CD8-positive, alpha-beta memory T cell (primary cell): Measurements from ENCODE around the gene ABLIM3. TPM values are rescaled to one million over a fixed set of nuclear protein-coding genes. Genes with fewer than 3 reads are reported as not detected.

Experiments used
- CTCF ChIA-PET: fragments of 350-600 bp; sonication (Branson Sonifier 250); formaldehyde crosslinking; loops from one replicate; lab custom pipeline; 2021; ENCODE audit warnings: antibody characterized with exemption; lab: Charles Lee
- POLR2A ChIA-PET: fragments of 350-600 bp; sonication (Branson Sonifier 250); formaldehyde crosslinking; loops from one replicate; lab custom pipeline; 2021; ENCODE audit warnings: antibody characterized with exemption; lab: Charles Lee
- DNase-seq, 5 donors: peaks; one replicate each; pipeline versions ENCODE4 v3.0.0 to v3.0.0-alpha.2; 2020 to 2022; ENCODE audit warnings: mixed read lengths in 1 of 5
- H3K27ac ChIP-seq: one replicate; pipeline ENCODE4 v1.7.0; 2013; ENCODE audit warnings: low read depth, mild to moderate bottlenecking, low read length, moderate library complexity
- H3K27me3 ChIP-seq: 2 replicates; pipeline ENCODE4 v1.7.0; 2013; ENCODE audit warnings: low read length, mild to moderate bottlenecking; ENCODE audit not compliant: insufficient read depth, poor library complexity, severe bottlenecking
- H3K36me3 ChIP-seq: 2 replicates; pipeline ENCODE4 v1.7.0; 2013; ENCODE audit warnings: mild to moderate bottlenecking, low read length, moderate library complexity; ENCODE audit not compliant: insufficient read depth
- H3K4me1 ChIP-seq: 2 replicates; pipeline ENCODE4 v1.7.0; 2013; ENCODE audit warnings: mild to moderate bottlenecking, low read length, moderate library complexity; ENCODE audit not compliant: insufficient read depth
- H3K4me3 ChIP-seq: 2 replicates; pipeline ENCODE4 v1.7.0; 2013; ENCODE audit warnings: mild to moderate bottlenecking, low read length
- H3K9me3 ChIP-seq: 2 replicates; pipeline ENCODE4 v1.7.0; 2013; ENCODE audit warnings: mild to moderate bottlenecking, low read length
- H3K27ac Mint-ChIP-seq, 8 donors: one replicate each; pipeline ENCODE4 v1.8.0; 2020 to 2021; ENCODE audit warnings: mixed read lengths in 8 of 8, mild to moderate bottlenecking in 6 of 8, inconsistent platforms in 3 of 8, moderate library complexity in 3 of 8
- H3K27me3 Mint-ChIP-seq, 2 donors: one replicate each; pipeline ENCODE4 v1.8.0; 2020 to 2021; ENCODE audit warnings: mixed read lengths in 2 of 2, mild to moderate bottlenecking in 1 of 2, moderate library complexity in 1 of 2
- H3K36me3 Mint-ChIP-seq, 3 donors: one replicate each; pipeline ENCODE4 v1.8.0; 2020 to 2021; ENCODE audit warnings: mixed read lengths in 3 of 3, inconsistent platforms in 1 of 3, mild to moderate bottlenecking in 1 of 3
- H3K4me1 Mint-ChIP-seq, 3 donors: one replicate each; pipeline ENCODE4 v1.8.0; 2020 to 2021; ENCODE audit warnings: mixed read lengths in 3 of 3, inconsistent platforms in 1 of 3, mild to moderate bottlenecking in 1 of 3
- H3K4me3 Mint-ChIP-seq, 7 donors: one replicate each; pipeline ENCODE4 v1.8.0; 2020 to 2021; ENCODE audit warnings: mixed read lengths in 7 of 7, mild to moderate bottlenecking in 6 of 7, moderate library complexity in 4 of 7, inconsistent platforms in 2 of 7
- H3K9me3 Mint-ChIP-seq, 5 donors: one replicate each; pipeline ENCODE4 v1.8.0; 2020 to 2022; ENCODE audit warnings: mixed read lengths in 5 of 5, mild to moderate bottlenecking in 3 of 5, moderate library complexity in 2 of 5, inconsistent platforms in 1 of 5
- polyA plus RNA-seq: library from polyadenylated mRNA; unstranded; fragments of 300-500 nt; fragmentation: Illumina TruSeq; gene quantifications from one replicate; pipeline ENCODE4 v1.2.3, GENCODE V29; 2021
- total RNA-seq, 2 experiments: library from RNA; stranded (reverse); gene quantifications; one replicate each; pipeline ENCODE4 v1.2.3, GENCODE V29; 2021

ABLIM3 gene
- total and polyA plus RNA-seq, 3 experiments from 2014 or later: 0.09 TPM; not detected in 2

DNA sequence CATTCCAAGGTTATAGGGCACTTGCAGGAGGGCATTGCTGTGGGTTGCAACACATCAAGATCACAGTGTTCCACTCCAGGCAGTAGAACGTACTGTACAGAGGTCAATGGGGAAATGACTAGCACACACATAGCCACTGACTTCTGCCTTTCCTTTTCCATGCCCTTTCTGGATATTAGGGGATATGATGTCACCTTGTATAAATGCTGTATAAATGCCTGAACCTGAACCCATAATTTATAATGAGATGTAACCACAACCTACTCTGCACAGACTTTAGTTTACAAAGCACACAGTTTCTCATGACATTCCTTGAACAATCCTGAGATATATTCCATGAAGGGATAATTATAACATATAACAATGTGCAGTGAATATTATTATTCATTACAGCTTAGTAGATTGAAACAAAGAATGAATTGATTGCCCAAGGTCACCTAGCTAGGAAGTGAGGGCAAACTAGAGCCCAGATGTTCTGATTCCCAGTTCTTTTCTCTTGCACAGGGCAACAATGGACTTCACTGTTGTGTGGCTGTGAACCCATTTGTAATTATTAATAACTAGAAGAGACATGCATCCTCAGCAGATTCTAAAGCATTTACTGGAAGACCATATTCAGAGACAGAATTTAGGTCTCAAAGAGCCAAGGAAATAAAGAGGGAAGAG lies 5.6 kb upstream of the ABLIM3 start:
- CTCF ChIA-PET: interaction anchor here (0.9 to 1.6 kb wide), 2 partner anchors 15 to 133 kb away, joined by 3 to 4 read pairs; no protein-coding TSS in a partner anchor
- Mint-ChIP-seq H3K9me3 (no peaks in the 10 kb centered on the region), H3K27me3 (peaks cover 21 to 34% of the 10 kb centered on the region in 2 donors), H3K4me3 (no peak overlapping the region), H3K4me1 (no peaks in the 10 kb centered on the region), H3K27ac (no peak overlapping the region), H3K36me3 (no peaks in the 10 kb centered on the region)
- no peaks in the 10 kb centered on the region for H3K4me1 ChIP-seq
- POLR2A ChIA-PET: no interaction called here
- no peaks in the 10 kb centered on the region for H3K9me3 ChIP-seq
- H3K4me3 ChIP-seq: no peak overlapping the region
- DNase-seq: no peak
- H3K27me3 ChIP-seq: peaks cover 5% of the 10 kb centered on the region
- H3K27ac ChIP-seq: no peak overlapping the region
- H3K36me3 ChIP-seq: no peaks in the 10 kb centered on the region

DNA sequence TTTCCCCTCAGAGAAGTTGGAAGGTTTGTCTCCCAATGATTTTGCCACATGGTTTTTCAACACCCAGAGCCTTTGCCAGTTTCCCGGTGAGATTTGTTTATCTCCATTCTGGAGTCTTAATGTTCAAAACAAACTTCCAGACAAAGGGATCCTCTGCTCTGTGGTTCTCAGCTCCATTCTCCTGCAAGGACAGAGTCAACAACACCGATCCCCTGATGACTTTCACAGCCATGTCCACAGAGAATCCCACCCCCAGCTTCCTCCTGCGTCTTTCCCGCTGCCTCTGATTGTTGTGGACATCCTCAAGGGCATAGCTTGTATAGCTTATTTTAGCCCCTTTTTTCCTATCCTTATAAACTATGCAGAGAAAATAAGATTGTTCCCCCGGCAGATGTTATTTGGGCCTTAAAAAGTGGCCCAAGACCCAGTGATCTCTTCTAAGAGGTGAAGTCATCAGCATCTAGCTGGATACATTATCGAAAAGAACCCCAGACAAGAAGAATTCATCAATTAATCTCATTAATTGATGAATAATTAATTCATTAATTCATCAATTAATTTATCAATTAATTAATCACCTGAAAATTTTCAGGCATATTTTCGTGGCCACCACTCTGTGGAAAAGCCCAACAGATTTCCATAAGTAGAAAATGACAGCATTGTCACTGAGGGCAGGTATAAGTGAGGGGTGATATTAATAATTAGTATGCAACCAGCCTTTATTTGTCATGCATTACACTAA lies 2.9 kb upstream of the ABLIM3 start:
- H3K27me3 ChIP-seq: peaks cover 13% of the 10 kb centered on the region
- Mint-ChIP-seq H3K27ac (no peak overlapping the region), H3K4me3 (no peak overlapping the region), H3K4me1 (peaks cover 1 to 4% (median 4%) of the 10 kb centered on the region in 3 donors), H3K36me3 (no peaks in the 10 kb centered on the region), H3K9me3 (no peaks in the 10 kb centered on the region), H3K27me3 (peaks cover 36 to 37% of the 10 kb centered on the region in 2 donors)
- no peak overlapping the region for H3K27ac ChIP-seq
- H3K4me1 ChIP-seq: peaks cover 5% of the 10 kb centered on the region
- ChIA-PET POLR2A (no interaction called here), CTCF (interaction anchor here (1.1 to 2.1 kb wide), 4 partner anchors 12 to 233 kb away, joined by 3 to 9 read pairs (median 4); no protein-coding TSS in a partner anchor)
- H3K4me3 ChIP-seq: no peak overlapping the region
- H3K9me3 ChIP-seq: no peaks in the 10 kb centered on the region
- no peaks in the 10 kb centered on the region for H3K36me3 ChIP-seq
- no peak for DNase-seq

DNA sequence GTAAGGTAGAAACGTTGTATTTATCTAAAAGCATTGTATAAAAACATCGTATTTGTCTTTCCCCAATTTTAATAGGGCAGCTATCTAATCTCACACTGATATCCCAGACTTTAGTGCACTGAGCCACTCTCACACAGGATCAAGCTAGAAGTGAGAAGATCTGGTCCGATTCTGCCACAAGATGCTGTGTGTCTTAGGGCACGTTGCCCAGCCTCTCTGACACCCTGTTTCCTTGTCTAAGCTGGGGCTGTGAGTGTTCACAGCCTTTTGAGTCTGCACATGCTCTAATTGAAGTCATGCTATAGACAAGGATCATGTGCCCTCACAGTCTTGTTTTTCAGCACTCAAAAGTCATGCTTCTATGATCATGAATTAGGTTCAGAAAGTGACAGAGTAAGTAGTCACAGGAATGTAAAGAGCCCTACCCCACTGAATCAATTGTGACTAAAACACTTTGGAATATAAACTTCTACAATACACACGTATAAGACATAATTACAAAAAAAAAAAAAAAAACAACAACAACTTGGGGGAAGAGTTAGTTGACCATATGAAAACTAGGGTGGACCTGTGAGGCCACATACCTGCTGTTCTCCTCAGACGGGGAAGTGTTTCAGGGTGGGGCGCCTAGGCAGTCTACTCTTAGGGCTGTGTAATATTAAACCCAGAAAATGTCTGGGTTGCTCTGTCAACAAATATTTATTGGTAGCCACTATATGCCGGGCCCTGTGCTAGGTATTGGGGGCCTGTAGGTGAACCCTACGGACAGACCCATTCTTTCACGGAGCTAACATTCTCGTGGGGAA lies 893 bp upstream of the ABLIM3 start:
- H3K36me3 Mint-ChIP-seq: no peaks in the 10 kb centered on the region
- Histone ChIP-seq H3K27ac (no peak overlapping the region), H3K4me1 (peaks cover 5% of the 10 kb centered on the region), H3K36me3 (no peaks in the 10 kb centered on the region), H3K4me3 (no peak overlapping the region), H3K9me3 (no peaks in the 10 kb centered on the region), H3K27me3 (peaks cover 13% of the 10 kb centered on the region)
- H3K27ac Mint-ChIP-seq: peak overlapping the region in 1 of 8 donors; percentile 52
- no peaks in the 10 kb centered on the region for H3K9me3 Mint-ChIP-seq
- no peak for DNase-seq
- ChIA-PET POLR2A (no interaction called here), CTCF (interaction anchor here (1.0 to 4.4 kb wide), 11 partner anchors 12 to 159 kb away, joined by 3 to 50 read pairs (median 5); no protein-coding TSS in a partner anchor)
- peaks cover 27 to 34% of the 10 kb centered on the region in 2 donors for H3K27me3 Mint-ChIP-seq
- H3K4me1 Mint-ChIP-seq: peaks cover 1 to 4% (median 4%) of the 10 kb centered on the region in 3 donors
- H3K4me3 Mint-ChIP-seq: peak overlapping the region in 5 of 7 donors; percentile 39 to 57 (median 49)

DNA sequence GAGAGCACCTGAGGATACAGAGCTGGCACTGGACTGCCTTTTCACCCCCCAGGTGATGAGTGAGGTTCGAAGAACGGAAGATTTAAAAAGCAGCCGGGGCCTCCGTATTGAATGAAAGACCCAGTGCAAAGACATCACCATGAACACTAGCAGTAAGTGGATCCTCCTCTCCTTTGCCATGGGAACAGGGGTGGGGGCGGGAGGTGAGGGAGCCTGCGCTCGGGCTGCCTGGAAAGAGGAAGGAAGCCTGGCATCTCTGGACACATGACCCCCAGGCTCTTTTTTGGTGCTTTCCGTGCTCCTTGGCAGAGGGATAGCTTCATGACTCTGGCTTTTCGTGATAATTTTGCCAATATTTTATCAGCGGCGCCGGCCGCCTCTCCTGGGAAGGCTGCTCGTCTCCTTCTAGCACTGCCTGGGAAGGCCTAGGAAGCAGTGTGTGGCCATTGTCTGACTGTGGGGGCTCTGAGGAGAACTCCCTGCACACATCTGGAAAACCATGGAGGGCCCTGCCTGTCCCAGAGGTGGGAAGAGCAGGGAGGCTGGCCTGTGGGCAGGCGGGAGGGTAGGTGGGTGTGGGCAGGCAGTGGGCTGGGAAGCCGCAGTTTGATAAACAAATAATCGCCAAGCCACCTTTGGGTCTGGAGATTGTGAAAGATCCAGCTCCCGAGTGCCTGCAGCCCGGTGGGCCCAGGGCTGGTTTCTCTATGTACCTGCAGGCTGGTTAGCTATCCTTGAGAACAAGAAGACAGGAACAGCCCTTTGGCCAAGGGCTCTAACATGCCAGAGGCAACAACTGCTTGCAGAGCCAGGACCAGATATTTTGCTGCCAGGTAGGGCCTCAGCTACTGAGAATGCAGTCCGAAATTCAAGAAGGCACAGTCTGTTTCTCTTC lies 911 bp downstream of the ABLIM3 start:
- DNase-seq: no peak
- peaks cover 8% of the 10 kb centered on the region for H3K27me3 ChIP-seq
- Mint-ChIP-seq H3K4me1 (peaks cover 1 to 4% (median 4%) of the 10 kb centered on the region in 3 donors), H3K36me3 (no peaks in the 10 kb centered on the region), H3K4me3 (peak overlapping the region in 6 of 7 donors; percentile 34 to 75 (median 50)), H3K27ac (no peak overlapping the region), H3K9me3 (peaks cover 0 to 8% (median 0%) of the 10 kb centered on the region in 5 donors), H3K27me3 (peaks cover 20 to 39% of the 10 kb centered on the region in 2 donors)
- peaks cover 5% of the 10 kb centered on the region for H3K4me1 ChIP-seq
- POLR2A ChIA-PET: interaction anchor here (0.6 kb wide), 1 partner anchor 115 kb away, joined by 6 read pairs; no protein-coding TSS in a partner anchor
- no peaks in the 10 kb centered on the region for H3K9me3 ChIP-seq
- no peaks in the 10 kb centered on the region for H3K36me3 ChIP-seq
- CTCF ChIA-PET: interaction anchor here (0.7 to 4.4 kb wide), 17 partner anchors 10 to 820 kb away, joined by 3 to 50 read pairs (median 3); partner anchors contain the start of gene GRPEL2
- no peak overlapping the region for H3K27ac ChIP-seq
- H3K4me3 ChIP-seq: peak overlapping the region; percentile 56

DNA sequence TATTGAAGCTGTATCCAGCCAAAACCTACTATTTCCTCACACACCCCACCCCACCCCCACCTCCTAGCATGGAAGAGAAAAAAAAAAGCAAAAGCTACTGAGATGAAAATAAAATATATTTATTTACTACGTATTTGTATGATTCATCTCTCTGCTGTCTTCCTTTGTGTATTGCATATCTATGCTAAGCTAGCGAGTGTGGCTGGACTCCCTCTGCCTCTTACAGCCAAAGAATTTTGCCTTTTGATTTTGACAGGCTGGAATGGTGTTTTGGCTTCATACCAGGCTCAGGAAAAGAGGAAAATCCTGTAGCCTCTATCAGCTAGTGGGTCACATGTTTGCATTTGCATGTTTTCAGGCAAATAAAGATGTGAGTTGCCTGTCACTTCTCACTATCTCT lies 2.2 kb downstream of the ABLIM3 start:
- H3K4me3 Mint-ChIP-seq: no peak overlapping the region
- ChIA-PET CTCF (interaction anchor here (1.5 to 4.4 kb wide), 2 partner anchors 121 to 126 kb away, joined by 5 to 50 read pairs; no protein-coding TSS in a partner anchor), POLR2A (no interaction called here)
- H3K9me3 Mint-ChIP-seq: peaks cover 0 to 8% (median 0%) of the 10 kb centered on the region in 5 donors
- peaks cover 1 to 4% (median 4%) of the 10 kb centered on the region in 3 donors for H3K4me1 Mint-ChIP-seq
- H3K4me1 ChIP-seq: peaks cover 5% of the 10 kb centered on the region
- no peak overlapping the region for H3K4me3 ChIP-seq
- H3K9me3 ChIP-seq: no peaks in the 10 kb centered on the region
- H3K36me3 ChIP-seq: no peaks in the 10 kb centered on the region
- no peaks in the 10 kb centered on the region for H3K36me3 Mint-ChIP-seq
- H3K27me3 ChIP-seq: peaks cover 8% of the 10 kb centered on the region
- no peak overlapping the region for H3K27ac ChIP-seq
- DNase-seq: no peak
- H3K27ac Mint-ChIP-seq: no peak overlapping the region
- H3K27me3 Mint-ChIP-seq: peaks cover 20 to 33% of the 10 kb centered on the region in 2 donors

DNA sequence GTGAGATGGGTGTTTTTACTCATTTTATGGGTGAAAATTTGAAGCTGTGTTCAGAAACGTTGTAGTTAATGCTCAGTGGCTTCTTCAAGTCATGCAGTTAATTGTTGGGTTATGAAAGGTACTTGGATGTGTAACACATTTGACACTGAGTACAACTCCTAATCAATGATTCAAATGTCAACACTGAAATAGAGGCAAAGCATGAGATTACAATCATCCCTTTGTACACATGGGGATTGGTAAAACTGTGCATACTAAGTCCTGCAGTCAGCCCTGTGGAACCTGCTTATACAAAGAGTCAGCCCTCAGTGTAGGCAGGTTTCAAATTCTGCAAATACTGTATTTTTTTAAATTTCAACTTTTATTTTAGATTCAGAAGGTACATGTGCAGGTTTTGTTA lies 3.3 kb downstream of the ABLIM3 start:
- Histone ChIP-seq H3K4me3 (no peak overlapping the region), H3K4me1 (peaks cover 5% of the 10 kb centered on the region), H3K9me3 (no peaks in the 10 kb centered on the region), H3K27me3 (peaks cover 8% of the 10 kb centered on the region), H3K36me3 (no peaks in the 10 kb centered on the region), H3K27ac (no peak overlapping the region)
- ChIA-PET CTCF (interaction anchor here (0.8 to 1.5 kb wide), 2 partner anchors 120 to 124 kb away, joined by 3 to 5 read pairs; no protein-coding TSS in a partner anchor), POLR2A (no interaction called here)
- Mint-ChIP-seq H3K27me3 (peaks cover 20 to 33% of the 10 kb centered on the region in 2 donors), H3K4me3 (no peak overlapping the region), H3K36me3 (no peaks in the 10 kb centered on the region), H3K4me1 (peaks cover 1 to 4% (median 4%) of the 10 kb centered on the region in 3 donors), H3K9me3 (peaks cover 0 to 8% (median 0%) of the 10 kb centered on the region in 5 donors), H3K27ac (no peak overlapping the region)
- DNase-seq: no peak

DNA sequence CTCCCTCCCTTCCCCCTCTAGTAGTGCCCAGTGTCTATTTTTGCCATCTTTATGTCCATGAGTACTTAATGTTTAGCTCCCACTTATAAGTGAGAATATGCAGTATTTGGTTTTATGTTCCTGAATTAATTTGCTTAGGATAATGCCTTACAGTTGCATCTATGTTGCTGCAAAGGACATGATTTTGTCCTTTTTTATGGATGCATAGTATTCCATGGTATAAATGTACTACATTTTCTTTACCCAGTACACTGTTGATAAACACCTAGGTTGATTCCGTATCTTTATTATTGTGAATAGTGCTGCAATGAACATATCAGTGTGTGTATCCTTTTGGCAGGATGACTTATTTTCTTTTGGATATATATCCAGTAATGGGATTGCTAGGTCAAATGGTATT lies 3.8 kb downstream of the ABLIM3 start:
- Histone ChIP-seq H3K4me1 (peaks cover 5% of the 10 kb centered on the region), H3K9me3 (no peaks in the 10 kb centered on the region), H3K27ac (no peak overlapping the region), H3K4me3 (no peak overlapping the region), H3K27me3 (peaks cover 8% of the 10 kb centered on the region), H3K36me3 (no peaks in the 10 kb centered on the region)
- H3K9me3 Mint-ChIP-seq: peaks cover 0 to 8% (median 0%) of the 10 kb centered on the region in 5 donors
- no peak for DNase-seq
- ChIA-PET CTCF (interaction anchor here (0.8 kb wide), 1 partner anchor 120 kb away, joined by 3 read pairs; no protein-coding TSS in a partner anchor), POLR2A (no interaction called here)
- peaks cover 1 to 4% (median 4%) of the 10 kb centered on the region in 3 donors for H3K4me1 Mint-ChIP-seq
- no peak overlapping the region for H3K27ac Mint-ChIP-seq
- H3K4me3 Mint-ChIP-seq: no peak overlapping the region
- no peaks in the 10 kb centered on the region for H3K36me3 Mint-ChIP-seq
- peaks cover 19 to 30% of the 10 kb centered on the region in 2 donors for H3K27me3 Mint-ChIP-seq
